Neural cell (in vitro differentiated cells): ENCODE results near the gene FYB1. TPM values are rescaled to one million over a fixed set of nuclear protein-coding genes. Genes with fewer than 3 reads are reported as not detected.

Source experiments
- H2AFZ ChIP-seq: fragments of 200-600, 300-800 bp; sonication (generic), shearing (Covaris generic); 2 replicates; pipeline ENCODE4 v1.6.0; 2014; ENCODE audit warnings: low read depth, mild to moderate bottlenecking, antibody characterized with exemption, low read length, moderate library complexity
- H3F3A ChIP-seq: fragments of 200-600 bp; shearing (Covaris generic); 2 replicates; pipeline ENCODE4 v1.6.1; 2016; ENCODE audit warnings: mild to moderate bottlenecking, moderate library complexity, mixed read lengths, antibody characterized with exemption, low read length; ENCODE audit not compliant: insufficient read depth, poor library complexity, severe bottlenecking
- H3K27ac ChIP-seq: fragments of 200-600, 300-800 bp; sonication (generic), shearing (Covaris generic); 2 replicates; pipeline ENCODE4 v1.5.1; 2014; ENCODE audit warnings: mild to moderate bottlenecking, low read length, moderate library complexity
- H3K27me3 ChIP-seq: fragments of 300-800, 200-600 bp; sonication (generic), shearing (Covaris generic); 2 replicates; pipeline ENCODE4 v1.6.0; 2014; ENCODE audit warnings: mild to moderate bottlenecking, low read depth, low read length, moderate library complexity; ENCODE audit not compliant: insufficient read depth
- H3K36me3 ChIP-seq: fragments of 300-800, 200-600 bp; sonication (generic), shearing (Covaris generic); 2 replicates; pipeline ENCODE4 v1.5.1; 2014; ENCODE audit warnings: mild to moderate bottlenecking, antibody characterized with exemption, low read length, moderate library complexity; ENCODE audit not compliant: insufficient read depth
- H3K4me2 ChIP-seq: fragments of 300-800, 200-600 bp; sonication (generic), shearing (Covaris generic); 2 replicates; pipeline ENCODE4 v1.6.0; 2014; ENCODE audit warnings: mild to moderate bottlenecking, low read length
- H3K4me3 ChIP-seq: fragments of 300-800, 200-600 bp; sonication (generic), shearing (Covaris generic); 2 replicates; pipeline ENCODE4 v1.5.1; 2014; ENCODE audit warnings: mild to moderate bottlenecking, low read length, moderate library complexity
- H3K79me2 ChIP-seq: fragments of 200-600 bp; shearing (Covaris generic); replicated peaks from 2 replicates; pipeline ENCODE4 v1.6.0; 2014; ENCODE audit warnings: mild to moderate bottlenecking, low read length, moderate library complexity; ENCODE audit not compliant: insufficient read depth
- H3K9ac ChIP-seq: fragments of 300-800, 200-600 bp; sonication (generic), shearing (Covaris generic); 2 replicates; pipeline ENCODE4 v1.6.1; 2016; ENCODE audit warnings: mild to moderate bottlenecking, low read length, mixed read lengths
- H3K9me2 ChIP-seq: fragments of 200-600 bp; shearing (Covaris generic); 2 replicates; pipeline ENCODE4 v1.6.1; 2016; ENCODE audit warnings: mild to moderate bottlenecking, low read length, mixed read lengths; ENCODE audit not compliant: insufficient read depth
- H3K9me3 ChIP-seq: fragments of 200-600, 300-800 bp; sonication (generic), shearing (Covaris generic); 2 replicates; pipeline ENCODE4 v1.6.1; 2016; ENCODE audit warnings: mild to moderate bottlenecking, mixed run types, low read length, moderate library complexity, mixed read lengths
- H4K20me1 ChIP-seq: fragments of 200-600 bp; shearing (Covaris generic); 2 replicates; pipeline ENCODE4 v1.6.1; 2016; ENCODE audit warnings: mild to moderate bottlenecking, mixed run types; ENCODE audit not compliant: insufficient read depth
- EP300 ChIP-seq: fragments of 450-650 bp; conservative IDR thresholded peaks from 2 replicates; pipeline ENCODE4 v1.6.1; 2014; ENCODE audit warnings: antibody characterized with exemption, mild to moderate bottlenecking, moderate library complexity; ENCODE audit not compliant: poor library complexity, severe bottlenecking
- EZH2 ChIP-seq: fragments of 200-600, 300-800 bp; shearing (Covaris generic), sonication (generic); IDR thresholded peaks from 2 replicates; pipeline ENCODE4 v1.6.1; 2014; ENCODE audit warnings: antibody characterized with exemption, low read length, borderline replicate concordance, mild to moderate bottlenecking; ENCODE audit not compliant: insufficient read depth, poor library complexity, severe bottlenecking
- MXI1 ChIP-seq: fragments of 450-650 bp; conservative IDR thresholded peaks from 2 replicates; pipeline ENCODE4 v1.6.1; 2014; ENCODE audit warnings: antibody characterized with exemption, mild to moderate bottlenecking; ENCODE audit not compliant: poor library complexity, severe bottlenecking
- POLR2AphosphoS5 ChIP-seq: IDR thresholded peaks from 2 replicates; pipeline ENCODE4 v1.6.1; 2012
- RAD21 ChIP-seq: fragments of 450-650 bp; conservative IDR thresholded peaks from 2 replicates; pipeline ENCODE4 v1.6.1; 2014; ENCODE audit warnings: antibody characterized with exemption, mild to moderate bottlenecking, moderate library complexity
- SMC3 ChIP-seq: fragments of 450-650 bp; conservative IDR thresholded peaks from 2 replicates; pipeline ENCODE4 v1.6.1; 2014; ENCODE audit warnings: antibody characterized with exemption, mild to moderate bottlenecking, moderate library complexity; ENCODE audit not compliant: poor library complexity
- TAF1 ChIP-seq: IDR thresholded peaks from 2 replicates; pipeline ENCODE4 v1.6.1; 2012; ENCODE audit warnings: low read depth
- polyA plus RNA-seq: library from polyadenylated mRNA; depleted of rRNA; stranded (reverse); fragments of >200 nt; gene quantifications from 2 replicates; pipeline ENCODE4 v1.2.3, GENCODE V29; 2014
- TF ChIP-seq, protein P1 (sequence below): fragments of 450-650 bp; IDR thresholded peaks from 2 replicates; pipeline ENCODE4 v1.5.1; 2014; ENCODE audit warnings: antibody characterized with exemption, mild to moderate bottlenecking, moderate library complexity; ENCODE audit not compliant: poor library complexity, severe bottlenecking
- TF ChIP-seq, protein P2 (sequence below): IDR thresholded peaks from 2 replicates; pipeline ENCODE4 v1.6.1; 2012; ENCODE audit warnings: borderline replicate concordance

Gene FYB1
- polyA plus RNA-seq, 1 donor from 2014 or later = not detected

DNA sequence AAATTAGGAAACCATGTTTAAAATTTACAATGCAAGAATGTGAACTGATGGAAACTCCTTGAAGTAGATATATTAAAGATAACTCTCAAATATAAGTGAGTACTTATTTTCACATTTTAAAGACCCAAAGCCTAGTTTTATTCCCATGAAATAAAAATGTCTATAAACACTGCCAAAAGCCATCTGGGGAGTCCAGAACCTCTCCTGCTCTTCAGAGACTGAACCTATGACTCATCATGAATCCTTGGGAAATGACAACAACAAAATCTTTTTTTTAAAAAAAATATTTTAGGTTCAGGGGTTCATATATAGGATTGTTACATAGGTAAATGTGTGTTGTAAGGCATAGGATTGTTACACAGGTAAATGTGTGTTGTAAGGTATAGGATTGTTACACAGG is 33.8 kb upstream of the FYB1 start:
- no peak overlapping the region for H3K9ac ChIP-seq
- H3K4me3 ChIP-seq = no peak overlapping the region
- no peaks in the 10 kb centered on the region for H3K27me3 ChIP-seq
- H3K36me3 ChIP-seq = no peaks in the 10 kb centered on the region
- no peaks in the 10 kb centered on the region for H3K79me2 ChIP-seq
- TF ChIP-seq RAD21 = no peak
- TF ChIP-seq, protein P1, sequence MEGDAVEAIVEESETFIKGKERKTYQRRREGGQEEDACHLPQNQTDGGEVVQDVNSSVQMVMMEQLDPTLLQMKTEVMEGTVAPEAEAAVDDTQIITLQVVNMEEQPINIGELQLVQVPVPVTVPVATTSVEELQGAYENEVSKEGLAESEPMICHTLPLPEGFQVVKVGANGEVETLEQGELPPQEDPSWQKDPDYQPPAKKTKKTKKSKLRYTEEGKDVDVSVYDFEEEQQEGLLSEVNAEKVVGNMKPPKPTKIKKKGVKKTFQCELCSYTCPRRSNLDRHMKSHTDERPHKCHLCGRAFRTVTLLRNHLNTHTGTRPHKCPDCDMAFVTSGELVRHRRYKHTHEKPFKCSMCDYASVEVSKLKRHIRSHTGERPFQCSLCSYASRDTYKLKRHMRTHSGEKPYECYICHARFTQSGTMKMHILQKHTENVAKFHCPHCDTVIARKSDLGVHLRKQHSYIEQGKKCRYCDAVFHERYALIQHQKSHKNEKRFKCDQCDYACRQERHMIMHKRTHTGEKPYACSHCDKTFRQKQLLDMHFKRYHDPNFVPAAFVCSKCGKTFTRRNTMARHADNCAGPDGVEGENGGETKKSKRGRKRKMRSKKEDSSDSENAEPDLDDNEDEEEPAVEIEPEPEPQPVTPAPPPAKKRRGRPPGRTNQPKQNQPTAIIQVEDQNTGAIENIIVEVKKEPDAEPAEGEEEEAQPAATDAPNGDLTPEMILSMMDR = no peak
- H3K9me2 ChIP-seq = no peaks in the 10 kb centered on the region
- no peak overlapping the region for H3K4me2 ChIP-seq
- H3K9me3 ChIP-seq = no peaks in the 10 kb centered on the region
- no peak overlapping the region for H2AFZ ChIP-seq
- H3F3A ChIP-seq = no peaks in the 10 kb centered on the region
- no peak overlapping the region for H3K27ac ChIP-seq
- H4K20me1 ChIP-seq = no peaks in the 10 kb centered on the region

DNA sequence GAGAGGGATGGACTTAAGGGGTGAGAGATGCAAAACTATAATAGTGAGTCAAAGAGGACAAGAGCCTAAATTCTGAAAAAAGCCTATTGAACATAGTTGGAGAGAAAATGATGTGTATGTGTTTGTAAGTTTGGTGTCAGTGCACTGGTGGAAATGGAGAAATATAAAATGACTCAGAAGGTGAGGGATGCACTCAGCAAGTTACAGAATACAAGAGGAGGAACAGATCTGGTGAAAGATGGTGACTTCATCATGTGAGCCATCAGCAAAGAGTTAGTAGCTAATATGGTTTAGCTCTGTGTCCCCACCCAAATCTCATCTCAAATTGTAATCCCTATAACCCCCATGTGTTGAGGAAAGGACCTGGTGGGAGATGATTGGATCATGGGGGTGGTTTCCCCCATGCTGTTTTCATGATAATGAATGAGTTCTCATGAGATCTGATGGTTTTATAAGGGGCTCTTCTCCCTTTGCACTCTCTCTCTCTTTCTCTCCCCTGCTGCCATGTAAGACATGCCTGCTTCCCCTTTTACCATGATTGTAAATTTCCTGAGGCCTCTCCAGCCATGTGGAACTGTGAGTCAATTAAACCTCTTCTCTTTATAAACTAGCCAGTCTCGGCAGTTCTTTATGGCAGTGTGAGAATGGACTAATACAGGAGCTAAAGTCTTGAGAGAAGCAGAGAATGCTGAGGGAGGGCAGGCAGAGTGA is 30.4 kb upstream of the FYB1 start:
- H3K36me3 ChIP-seq = no peaks in the 10 kb centered on the region

DNA sequence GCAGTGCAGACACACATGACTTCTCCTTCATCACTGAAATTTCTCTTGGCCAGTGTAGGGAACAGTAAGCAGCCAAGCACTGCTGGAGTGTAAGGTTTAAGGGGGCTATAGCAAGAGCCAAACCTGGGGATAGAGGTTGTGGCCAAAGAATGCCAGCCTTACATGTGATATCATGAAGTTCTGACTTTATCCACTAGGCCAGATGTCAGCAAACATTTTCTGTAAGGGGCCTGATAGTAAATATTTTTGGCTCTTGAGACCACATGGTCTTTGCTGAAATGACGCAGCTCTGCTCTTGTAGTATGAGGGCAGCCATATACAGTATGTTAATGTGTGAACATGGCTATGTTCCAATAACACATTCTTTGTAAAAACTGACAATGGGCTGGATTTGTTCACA is 29.7 kb upstream of the FYB1 start:
- Histone ChIP-seq H3F3A (no peaks in the 10 kb centered on the region), H3K27me3 (no peaks in the 10 kb centered on the region), H3K9ac (no peak overlapping the region), H3K9me2 (no peaks in the 10 kb centered on the region), H3K36me3 (no peaks in the 10 kb centered on the region), H3K4me2 (no peak overlapping the region), H2AFZ (no peak overlapping the region), H3K79me2 (no peaks in the 10 kb centered on the region), H4K20me1 (no peaks in the 10 kb centered on the region), H3K4me3 (no peak overlapping the region), H3K27ac (no peak overlapping the region), H3K9me3 (no peaks in the 10 kb centered on the region)
- TF ChIP-seq, protein P1 = no peak
- TF ChIP-seq EP300 (no peak), POLR2AphosphoS5 (no peak), EZH2 (no peak), TAF1 (no peak), RAD21 (no peak), SMC3 (no peak), MXI1 (no peak)
- TF ChIP-seq, protein P2, sequence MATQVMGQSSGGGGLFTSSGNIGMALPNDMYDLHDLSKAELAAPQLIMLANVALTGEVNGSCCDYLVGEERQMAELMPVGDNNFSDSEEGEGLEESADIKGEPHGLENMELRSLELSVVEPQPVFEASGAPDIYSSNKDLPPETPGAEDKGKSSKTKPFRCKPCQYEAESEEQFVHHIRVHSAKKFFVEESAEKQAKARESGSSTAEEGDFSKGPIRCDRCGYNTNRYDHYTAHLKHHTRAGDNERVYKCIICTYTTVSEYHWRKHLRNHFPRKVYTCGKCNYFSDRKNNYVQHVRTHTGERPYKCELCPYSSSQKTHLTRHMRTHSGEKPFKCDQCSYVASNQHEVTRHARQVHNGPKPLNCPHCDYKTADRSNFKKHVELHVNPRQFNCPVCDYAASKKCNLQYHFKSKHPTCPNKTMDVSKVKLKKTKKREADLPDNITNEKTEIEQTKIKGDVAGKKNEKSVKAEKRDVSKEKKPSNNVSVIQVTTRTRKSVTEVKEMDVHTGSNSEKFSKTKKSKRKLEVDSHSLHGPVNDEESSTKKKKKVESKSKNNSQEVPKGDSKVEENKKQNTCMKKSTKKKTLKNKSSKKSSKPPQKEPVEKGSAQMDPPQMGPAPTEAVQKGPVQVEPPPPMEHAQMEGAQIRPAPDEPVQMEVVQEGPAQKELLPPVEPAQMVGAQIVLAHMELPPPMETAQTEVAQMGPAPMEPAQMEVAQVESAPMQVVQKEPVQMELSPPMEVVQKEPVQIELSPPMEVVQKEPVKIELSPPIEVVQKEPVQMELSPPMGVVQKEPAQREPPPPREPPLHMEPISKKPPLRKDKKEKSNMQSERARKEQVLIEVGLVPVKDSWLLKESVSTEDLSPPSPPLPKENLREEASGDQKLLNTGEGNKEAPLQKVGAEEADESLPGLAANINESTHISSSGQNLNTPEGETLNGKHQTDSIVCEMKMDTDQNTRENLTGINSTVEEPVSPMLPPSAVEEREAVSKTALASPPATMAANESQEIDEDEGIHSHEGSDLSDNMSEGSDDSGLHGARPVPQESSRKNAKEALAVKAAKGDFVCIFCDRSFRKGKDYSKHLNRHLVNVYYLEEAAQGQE = no peak

More for the DNA sequence above, 30.4 kb upstream of the FYB1 start:
- no peak for TF ChIP-seq SMC3
- H3K79me2 ChIP-seq = no peaks in the 10 kb centered on the region
- no peaks in the 10 kb centered on the region for H3K9me3 ChIP-seq
- no peak overlapping the region for H3K4me2 ChIP-seq
- H3K9ac ChIP-seq = no peak overlapping the region
- no peak overlapping the region for H3K4me3 ChIP-seq
- no peak overlapping the region for H3K27ac ChIP-seq
- H3F3A ChIP-seq = no peaks in the 10 kb centered on the region
- H3K27me3 ChIP-seq = no peaks in the 10 kb centered on the region
- no peaks in the 10 kb centered on the region for H4K20me1 ChIP-seq
- H3K9me2 ChIP-seq = no peaks in the 10 kb centered on the region
- no peak overlapping the region for H2AFZ ChIP-seq
